Uterus (tissue), 2 donors: Measurements from ENCODE around the gene CXCL6.

ENCODE experiments used
- CTCF ChIP-seq, 4 experiments: fragments of 200-600 bp in 2 of 4; fragments of 450-650 bp in 2 of 4; sonication (generic) in 2 of 4; IDR thresholded peaks; one replicate each; pipeline ENCODE4 v1.5.1; 2016 to 2019; ENCODE audit warnings: antibody characterized with exemption in 4 of 4, mild to moderate bottlenecking in 2 of 4, moderate library complexity in 1 of 4
- POLR2A ChIP-seq, 2 donors: fragments of 450-650 bp; IDR thresholded peaks; one replicate each; pipeline ENCODE4 v1.6.1; 2016; ENCODE audit warnings: antibody characterized with exemption in 2 of 2, mild to moderate bottlenecking in 1 of 2, moderate library complexity in 1 of 2

GRCh38 chr4:73864365-73864764 lies 27.9 kb downstream of the CXCL6 start:
- TF ChIP-seq POLR2A (IDR thresholded peaks at IDR 0.05) = no peak
- TF ChIP-seq CTCF (IDR thresholded peaks at IDR 0.05) = no peak
